Prostate gland (tissue), 2 donors: ENCODE data around the gene SLC25A47. TPM values are rescaled to one million over a fixed set of nuclear protein-coding genes. Genes with fewer than 3 reads are reported as not detected.

Experiments
- DNase-seq: peaks from one replicate; pipeline ENCODE4 v3.0.0-alpha.2; 2019; ENCODE audit warnings: low spot score
- H3K27ac ChIP-seq, 2 donors: fragments of 200-600 bp; sonication (generic); 2 replicates each; pipeline ENCODE4 v1.5.1; 2017 to 2019
- H3K27me3 ChIP-seq: fragments of 200-600 bp; sonication (generic); replicated peaks from 2 replicates; pipeline ENCODE4 v1.5.1; 2019; ENCODE audit not compliant: insufficient read depth
- H3K36me3 ChIP-seq, 2 donors: fragments of 200-600 bp; sonication (generic); 1 replicate in 1 of 2; 2 replicates in 1 of 2; pipeline versions ENCODE4 v1.5.1 to v1.8.1; 2017 to 2019
- H3K4me1 ChIP-seq: fragments of 200-600 bp; sonication (generic); replicated peaks from 2 replicates; pipeline ENCODE4 v1.5.1; 2019
- H3K4me3 ChIP-seq, 2 donors: fragments of 200-600 bp; sonication (generic); 2 replicates each; pipeline ENCODE4 v1.5.1; 2017 to 2019
- H3K9me3 ChIP-seq: fragments of 200-600 bp; sonication (generic); 2 replicates; pipeline ENCODE4 v1.5.1; 2017
- CTCF ChIP-seq, 4 experiments: fragments of 200-600 bp in 2 of 4; fragments of 450-650 bp in 2 of 4; sonication (generic) in 2 of 4; IDR thresholded peaks; 1 replicate in 3 of 4; 2 replicates in 1 of 4; pipeline ENCODE4 v1.5.1; 2016 to 2019; ENCODE audit warnings: antibody characterized with exemption in 4 of 4, mild to moderate bottlenecking in 2 of 4, moderate library complexity in 2 of 4
- POLR2A ChIP-seq: fragments of 450-650 bp; IDR thresholded peaks from one replicate; pipeline ENCODE4 v1.6.1; 2016; ENCODE audit warnings: antibody characterized with exemption, mild to moderate bottlenecking
- POLR2AphosphoS5 ChIP-seq: sonication (generic); formaldehyde crosslinking; IDR thresholded peaks from one replicate; pipeline ENCODE4 v1.6.1; 2017; ENCODE audit warnings: antibody characterized with exemption
- whole genome bisulfite sequencing: methylation state at CpG from one replicate; pipeline ENCODE4 v1.1.5; 2018; 5-methylcytosine and 5-hydroxymethylcytosine counted together
- intact Hi-C: fragments of 100-400 bp; cut with DNase I; formaldehyde crosslinking; loops from one replicate; pipeline ENCODE4 v1.14.2; 2022
- microRNA counts, 2 donors: library from miRNA; unstranded; fragments of <30 nt; microRNA quantifications; one replicate each; lab custom pipeline; 2016 to 2017
- microRNA-seq: library from miRNA; unstranded; fragments of <30 nt; microRNA quantifications from one replicate; pipeline ENCODE4, GENCODE V29; 2016
- small RNA-seq, 2 donors: library from RNA; depleted of rRNA; stranded (forward); fragments of <200 nt; gene quantifications; one replicate each; pipeline ENCODE3, GENCODE V24; 2016
- total RNA-seq, 2 donors: library from RNA; depleted of rRNA; stranded (reverse); fragments of >200 nt; gene quantifications; one replicate each; pipeline ENCODE4 v1.1.0, GENCODE V29; 2016

SLC25A47 gene
- total RNA-seq, 2 donors from 2014 or later = 0.51 TPM; not detected in 1

GRCh38 chr14:100374876-100375265, 51.7 kb downstream of the SLC25A47 start:
- WGBS = 69% methylated on average over 8 of the region's 8 CpGs
- intact Hi-C loops = loop anchor here (5.0 kb wide), 2 partner anchors 68 to 138 kb away; partner anchors contain the start of genes SLC25A29 and YY1
- TF ChIP-seq CTCF (IDR thresholded peaks at IDR 0.05) (no peak), POLR2AphosphoS5 (no peak), POLR2A (no peak)
- peaks cover 4% of the 10 kb centered on the region for H3K4me1 ChIP-seq
- no peaks in the 10 kb centered on the region for H3K27me3 ChIP-seq
- no peaks in the 10 kb centered on the region for H3K9me3 ChIP-seq
- H3K36me3 ChIP-seq = no peaks in the 10 kb centered on the region
- H3K27ac ChIP-seq = peak overlapping the region; percentile 20 to 78
- DNase-seq = no peak
- H3K4me3 ChIP-seq = peak overlapping the region; percentile 64 to 71

- H3K27me3 ChIP-seq = no peaks in the 10 kb centered on the region
- TF ChIP-seq POLR2AphosphoS5 = peak; percentile 7
- no peak for TF ChIP-seq POLR2A
- intact Hi-C loops = loop anchor here (5.0 kb wide), 2 partner anchors 68 to 138 kb away; partner anchors contain the start of genes SLC25A29 and YY1
- WGBS = 4% methylated on average over 17 of the region's 17 CpGs
- peak overlapping the region; percentile 64 to 71 for H3K4me3 ChIP-seq
- H3K9me3 ChIP-seq = no peaks in the 10 kb centered on the region
- no peak for DNase-seq
- peak overlapping the region; percentile 68 to 78 for H3K27ac ChIP-seq
- peaks cover 4% of the 10 kb centered on the region for H3K4me1 ChIP-seq
- no peaks in the 10 kb centered on the region for H3K36me3 ChIP-seq
Measured at GRCh38 chr14:100375266-100375962, 52.3 kb downstream of the SLC25A47 start.

GRCh38 chr14:100375963-100376735, 53.0 kb downstream of the SLC25A47 start, which contains the start of gene WDR25:
Gene WDR25 (plus strand): TSS chr14:100376485.
- Histone ChIP-seq H3K9me3 (no peaks in the 10 kb centered on the region), H3K27me3 (no peaks in the 10 kb centered on the region), H3K4me3 (peak within 1 kb of the TSS; percentile 64 to 71), H3K27ac (peak within 1 kb of the TSS; percentile 74 to 78), H3K4me1 (peaks cover 4% of the 10 kb centered on the region), H3K36me3 (no peaks in the 10 kb centered on the region)
- intact Hi-C loops = loop anchor here (5.0 kb wide), 2 partner anchors 69 to 139 kb away; partner anchors contain the start of genes SLC25A29 and YY1
- TF ChIP-seq POLR2AphosphoS5 = peak; percentile 95
- peak in 3 of 4 experiments; percentile 14 to 39 (median 18) for TF ChIP-seq CTCF (IDR thresholded peaks at IDR 0.05)
- peak; percentile 58 for TF ChIP-seq POLR2A
- WGBS = under 1% methylated on average over 67 of the region's 74 CpGs
- DNase-seq = peak; percentile 88

- Histone ChIP-seq H3K4me3 (peak overlapping the region; percentile 64 to 71), H3K4me1 (peaks cover 4% of the 10 kb centered on the region), H3K9me3 (no peaks in the 10 kb centered on the region), H3K27ac (peak overlapping the region; percentile 74 to 78), H3K36me3 (no peaks in the 10 kb centered on the region), H3K27me3 (no peaks in the 10 kb centered on the region)
- TF ChIP-seq POLR2A = no peak
- peak in 1 of 4 experiments; percentile 13 for TF ChIP-seq CTCF (IDR thresholded peaks at IDR 0.05)
- TF ChIP-seq POLR2AphosphoS5 = no peak
- intact Hi-C loops = loop anchor here (5.0 kb wide), 2 partner anchors 69 to 139 kb away; partner anchors contain the start of genes SLC25A29 and YY1
- no peak for DNase-seq
- 23% methylated on average over 7 of the region's 7 CpGs for WGBS
Measured at GRCh38 chr14:100376751-100377171, 53.6 kb downstream of the SLC25A47 start.

MicroRNAs within 50 kb of the gene (microRNA counts, 767-probe panel; counts per million panel counts)
- 0 to 431 counts per million in 2 donors for microRNA hsa-miR-345-5p (lab: Ali Mortazavi, UCI)

Small RNAs within 50 kb of the gene (microRNA-seq; reads per million reads assigned to microRNA genes)
- gene MIR345 = 139 reads per million, percentile 76 among the genes with 10 or more reads in this experiment
- gene MIR6764 = 0.25 reads per million

Small RNAs within 50 kb of the gene (small RNA-seq; reads per million reads assigned to genes)
- gene AL157871.3 (0 reads per million in 2 donors), gene MIR345 (8.7 to 14.3 reads per million in 2 donors), gene RN7SL523P (0 reads per million in 2 donors)

Other genes with a start within 250 kb of the SLC25A47 start
- gene DEGS2, start 163.7 kb upstream of the SLC25A47 start, total RNA-seq = 1 to 10 TPM; 2.8 to 8.3 TPM
- gene YY1, start 84.2 kb upstream of the SLC25A47 start, total RNA-seq = 10 to 100 TPM; 44.4 to 60.7 TPM
- gene SLC25A29, start 16.9 kb upstream of the SLC25A47 start, total RNA-seq = 100 to 1,000 TPM; 147 to 169 TPM
- 10 to 100 TPM; 20.2 to 22.2 TPM for gene WDR25, start 53.1 kb downstream of the SLC25A47 start, total RNA-seq